ENCODE data around the gene CBFA2T2. TPM values are rescaled to one million over a fixed set of nuclear protein-coding genes. Genes with fewer than 3 reads are reported as not detected.

The CBFA2T2 gene
- total RNA-seq, 1 experiment from 2014 or later: 20.0 TPM

GRCh38 chr20:33669873-33670640 lies 180.2 kb downstream of the CBFA2T2 start:
- BruUV-seq (replicated peaks): no TSS peak
- POLR2A ChIA-PET (ENCODE audit: unreplicated experiment): no interaction called here

GRCh38 chr20:33670715-33671499 lies 181.0 kb downstream of the CBFA2T2 start:
- no peak overlapping the region for H3K4me2 ChIP-seq
- no TSS peak for BruUV-seq (replicated peaks)
- 0 out of 2 replicates have a peak, but pooled peaks cover 6% of the 10 kb centered on the region for H3K36me3 ChIP-seq (ENCODE audit: low read depth)
- no peaks in the 10 kb centered on the region for H3K27me3 ChIP-seq (ENCODE audit: insufficient read depth, low read depth)
- no peaks in the 10 kb centered on the region for H4K20me1 ChIP-seq (ENCODE audit: insufficient read depth)
- intact Hi-C loops (cut with micrococcal nuclease; ENCODE audit: unreplicated experiment): loop anchor here (5.0 kb wide), 1 partner anchor 61 kb away; the partner anchor contains the start of gene ZNF341
- peaks cover 32% of the 10 kb centered on the region; the same call in 1 of the 2 replicates for H3K4me1 ChIP-seq (replicated peaks; ENCODE audit: insufficient read depth)
- no peaks in the 10 kb centered on the region for H3K9me3 ChIP-seq (ENCODE audit: insufficient read depth, low read depth)
- no peak overlapping the region for H2AFZ ChIP-seq
- no peak overlapping the region for H3K27ac ChIP-seq
- ChIA-PET POLR2A (ENCODE audit: unreplicated experiment) (interaction anchor here (0.6 kb wide), 1 partner anchor 395 kb away, joined by 12 read pairs; no protein-coding TSS in a partner anchor), CTCF (interaction anchor here (0.6 kb wide), 1 partner anchor 13 kb away, joined by 3 read pairs; no protein-coding TSS in a partner anchor)
- H3K9me2 ChIP-seq (ENCODE audit: insufficient read depth): no peaks in the 10 kb centered on the region
- peaks cover 38% of the 10 kb centered on the region for H3K79me2 ChIP-seq (ENCODE audit: low read depth)
- TF ChIP-seq EZH2 (IDR thresholded peaks at IDR 0.05; ENCODE audit: low read depth) (no peak), CTCF (conservative IDR thresholded peaks at IDR 0.05) (no peak)
- H3K4me3 ChIP-seq: no peak overlapping the region
- H3F3A ChIP-seq (ENCODE audit: insufficient read depth, low read depth): peaks cover 49% of the 10 kb centered on the region
- DNase-seq: no peak

More at GRCh38 chr20:33669873-33670640, 180.2 kb downstream of the CBFA2T2 start:
- DNase-seq: no peak
- Histone ChIP-seq H3K79me2 (ENCODE audit: low read depth) (peaks cover 38% of the 10 kb centered on the region), H3K4me2 (no peak overlapping the region), H3K9me2 (ENCODE audit: insufficient read depth) (no peaks in the 10 kb centered on the region), H4K20me1 (ENCODE audit: insufficient read depth) (no peaks in the 10 kb centered on the region), H2AFZ (no peak overlapping the region), H3K4me3 (no peak overlapping the region), H3K9me3 (ENCODE audit: insufficient read depth, low read depth) (no peaks in the 10 kb centered on the region), H3K4me1 (replicated peaks; ENCODE audit: insufficient read depth) (peaks cover 38% of the 10 kb centered on the region; the same call in 1 of the 2 replicates), H3K27me3 (ENCODE audit: insufficient read depth, low read depth) (no peaks in the 10 kb centered on the region), H3K27ac (no peak overlapping the region), H3K36me3 (ENCODE audit: low read depth) (0 out of 2 replicates have a peak, but pooled peaks cover 6% of the 10 kb centered on the region), H3F3A (ENCODE audit: insufficient read depth, low read depth) (peaks cover 48% of the 10 kb centered on the region)
- no peak for TF ChIP-seq CTCF (conservative IDR thresholded peaks at IDR 0.05)
- no peak for TF ChIP-seq EZH2 (IDR thresholded peaks at IDR 0.05; ENCODE audit: low read depth)
- intact Hi-C loops (cut with micrococcal nuclease; ENCODE audit: unreplicated experiment): loop anchor here (5.0 to 10.0 kb wide), 4 partner anchors 62 to 397 kb away; partner anchors contain the start of genes RALY and ZNF341
- CTCF ChIA-PET: interaction anchor here (0.6 kb wide), 1 partner anchor 13 kb away, joined by 3 read pairs; no protein-coding TSS in a partner anchor
